Stimulated activated CD4-positive, alpha-beta T cell treated with anti-CD3 and anti-CD28 coated beads, Interleukin-1b, Interleukin-23, amount 100 ng/mL, for 4 hours (primary cell): ENCODE data around the gene RTN4IP1.

ENCODE experiments used
- DNase-seq, 2 donors: peaks; one replicate each; pipeline ENCODE4 v3.0.0-alpha.2; 2020; ENCODE audit warnings: low read depth in 2 of 2

The RTN4IP1 gene

GRCh38 chr6:106547601-106548453, 81.5 kb downstream of the RTN4IP1 start:
- peak in 1 of 2 donors; percentile 27 for DNase-seq

GRCh38 chr6:106546691-106547414, 82.4 kb downstream of the RTN4IP1 start:
- DNase-seq, result no peak

- DNase-seq, result no peak
Observed at GRCh38 chr6:106546261-106546690, 83.0 kb downstream of the RTN4IP1 start.

- no peak for DNase-seq
Observed at GRCh38 chr6:106540907-106541306, 88.4 kb downstream of the RTN4IP1 start.

- DNase-seq, result no peak
Observed at GRCh38 chr6:106540432-106540831, 88.9 kb downstream of the RTN4IP1 start.

GRCh38 chr6:106539936-106540335, 89.4 kb downstream of the RTN4IP1 start:
- no peak for DNase-seq

GRCh38 chr6:106538145-106538544, 91.2 kb downstream of the RTN4IP1 start:
- DNase-seq, result no peak

GRCh38 chr6:106537662-106538061, 91.6 kb downstream of the RTN4IP1 start:
- no peak for DNase-seq

- no peak for DNase-seq
Observed at GRCh38 chr6:106536851-106537250, 92.4 kb downstream of the RTN4IP1 start.

GRCh38 chr6:106536357-106536756, 92.9 kb downstream of the RTN4IP1 start:
- no peak for DNase-seq

- DNase-seq, result no peak
Observed at GRCh38 chr6:106535012-106535411, 94.3 kb downstream of the RTN4IP1 start.

- peak; percentile 23 to 47 for DNase-seq
Observed at GRCh38 chr6:106534564-106534982, 94.7 kb downstream of the RTN4IP1 start.

GRCh38 chr6:106534004-106534403, 95.3 kb downstream of the RTN4IP1 start:
- DNase-seq, result no peak

- DNase-seq, result no peak
Observed at GRCh38 chr6:106533054-106533453, 96.2 kb downstream of the RTN4IP1 start.

- no peak for DNase-seq
Observed at GRCh38 chr6:106530502-106530901, 98.8 kb downstream of the RTN4IP1 start.

- DNase-seq, result no peak
Observed at GRCh38 chr6:106530026-106530425, 99.3 kb downstream of the RTN4IP1 start.

GRCh38 chr6:106529438-106529837, 99.9 kb downstream of the RTN4IP1 start:
- no peak for DNase-seq

GRCh38 chr6:106528521-106528920, 100.8 kb downstream of the RTN4IP1 start:
- DNase-seq, result no peak

- no peak for DNase-seq
Observed at GRCh38 chr6:106527979-106528378, 101.3 kb downstream of the RTN4IP1 start.

- no peak for DNase-seq
Observed at GRCh38 chr6:106527117-106527516, 102.2 kb downstream of the RTN4IP1 start.

GRCh38 chr6:106525882-106526275, 103.4 kb downstream of the RTN4IP1 start:
- no peak for DNase-seq

- no peak for DNase-seq
Observed at GRCh38 chr6:106525107-106525881, 104.0 kb downstream of the RTN4IP1 start.
